Mammary epithelial cell (primary cell): ENCODE results near the gene TMEFF2.

Experiments used
- CTCF ChIP-seq, 2 donors: IDR thresholded peaks in 1 of 2; conservative IDR thresholded peaks in 1 of 2; 2 replicates each; pipeline ENCODE4 v1.5.1; 2011 to 2012; ENCODE audit warnings: inconsistent platforms in 2 of 2, low read length in 2 of 2, mild to moderate bottlenecking in 2 of 2, control low read depth in 1 of 2, low read depth in 1 of 2; ENCODE audit not compliant: insufficient read depth in 1 of 2; ENCODE audit errors: extremely low read depth in 1 of 2
- EZH2 ChIP-seq: IDR thresholded peaks from 2 replicates; pipeline ENCODE4 v1.6.1; 2012; ENCODE audit warnings: low read length, inconsistent platforms, borderline replicate concordance

- TF ChIP-seq CTCF (conservative IDR thresholded peaks at IDR 0.05 in 1 of 2, IDR thresholded peaks at IDR 0.05 in 1 of 2; ENCODE audit: extremely low read depth in 1 of 2, insufficient read depth in 1 of 2, low read depth in 1 of 2, low read length in 2 of 2) = no peak
- no peak for TF ChIP-seq EZH2
These were observed 178.5 kb downstream of the TMEFF2 start for GRCh38 chr2:192016265-192016664.
